ENCODE data around the gene POT1. TPM values are rescaled to one million over a fixed set of nuclear protein-coding genes. Genes with fewer than 3 reads are reported as not detected.
A peak's percentile ranks its signal among the peaks of the same experiment; 100 is the strongest.

The POT1 gene
- total RNA-seq, 1 experiment from 2014 or later: 21.6 TPM

GRCh38 chr7:124796771-124797170 lies 132.9 kb downstream of the POT1 start:
- Histone ChIP-seq H3K27me3 (replicated peaks; ENCODE audit: control insufficient read depth, insufficient read depth, low read length) (no peaks in the 10 kb centered on the region), H3K4me3 (ENCODE audit: low read depth, low read length) (no peak overlapping the region), H3K9me3 (peaks cover 5% of the 10 kb centered on the region; the same call in 1 of the 2 replicates), H3K4me1 (peaks cover 10% of the 10 kb centered on the region), H3K36me3 (ENCODE audit: control insufficient read depth, insufficient read depth, low read length) (no peaks in the 10 kb centered on the region)
- no peak for DNase-seq
- Mint-ChIP-seq H3K9me3 (ENCODE audit: unreplicated experiment) (no peaks in the 10 kb centered on the region), H3K4me1 (ENCODE audit: low read depth, unreplicated experiment) (peaks cover 24% of the 10 kb centered on the region), H3K27ac (ENCODE audit: unreplicated experiment) (no peak overlapping the region), H3K36me3 (ENCODE audit: insufficient read depth, unreplicated experiment) (no peaks in the 10 kb centered on the region), H3K27me3 (ENCODE audit: insufficient read depth, unreplicated experiment) (no peaks in the 10 kb centered on the region), H3K4me3 (ENCODE audit: unreplicated experiment) (no peak overlapping the region)
- intact Hi-C loops (cut with micrococcal nuclease; ENCODE audit: unreplicated experiment): no loop called here
- no peak for TF ChIP-seq CTCF (IDR thresholded peaks at IDR 0.05; ENCODE audit: insufficient read depth in 1 of 2, low read depth in 1 of 2, low read length in 1 of 2, severe bottlenecking in 1 of 2, unreplicated experiment in 1 of 2)
- POLR2A ChIA-PET: no interaction called here
- BruUV-seq (replicated peaks): no TSS peak
- CTCF ChIA-PET: no interaction called here

GRCh38 chr7:124792696-124793095 lies 136.9 kb downstream of the POT1 start:
- Mint-ChIP-seq H3K9me3 (ENCODE audit: unreplicated experiment) (no peaks in the 10 kb centered on the region), H3K4me1 (ENCODE audit: low read depth, unreplicated experiment) (peaks cover 33% of the 10 kb centered on the region), H3K4me3 (ENCODE audit: unreplicated experiment) (no peak overlapping the region), H3K36me3 (ENCODE audit: insufficient read depth, unreplicated experiment) (no peaks in the 10 kb centered on the region), H3K27ac (ENCODE audit: unreplicated experiment) (no peak overlapping the region), H3K27me3 (ENCODE audit: insufficient read depth, unreplicated experiment) (peaks cover 8% of the 10 kb centered on the region)
- intact Hi-C loops (cut with micrococcal nuclease; ENCODE audit: unreplicated experiment): no loop called here
- peaks cover 5% of the 10 kb centered on the region; the same call in 1 of the 2 replicates for H3K9me3 ChIP-seq
- peaks cover 16% of the 10 kb centered on the region for H3K4me1 ChIP-seq
- ChIA-PET POLR2A (no interaction called here), CTCF (no interaction called here)
- BruUV-seq (replicated peaks): no TSS peak
- no peak for DNase-seq
- no peaks in the 10 kb centered on the region for H3K36me3 ChIP-seq (ENCODE audit: control insufficient read depth, insufficient read depth, low read length)
- no peaks in the 10 kb centered on the region for H3K27me3 ChIP-seq (replicated peaks; ENCODE audit: control insufficient read depth, insufficient read depth, low read length)
- no peak overlapping the region for H3K4me3 ChIP-seq (ENCODE audit: low read depth, low read length)
- no peak for TF ChIP-seq CTCF (IDR thresholded peaks at IDR 0.05; ENCODE audit: insufficient read depth in 1 of 2, low read depth in 1 of 2, low read length in 1 of 2, severe bottlenecking in 1 of 2, unreplicated experiment in 1 of 2)

GRCh38 chr7:124792002-124792401 lies 137.6 kb downstream of the POT1 start:
- ChIA-PET POLR2A (no interaction called here), CTCF (no interaction called here)
- H3K27ac Mint-ChIP-seq (ENCODE audit: unreplicated experiment): no peak overlapping the region
- no peaks in the 10 kb centered on the region for H3K27me3 ChIP-seq (replicated peaks; ENCODE audit: control insufficient read depth, insufficient read depth, low read length)
- TF ChIP-seq CTCF (IDR thresholded peaks at IDR 0.05; ENCODE audit: insufficient read depth in 1 of 2, low read depth in 1 of 2, low read length in 1 of 2, severe bottlenecking in 1 of 2, unreplicated experiment in 1 of 2): no peak
- no TSS peak for BruUV-seq (replicated peaks)
- H3K36me3 ChIP-seq (ENCODE audit: control insufficient read depth, insufficient read depth, low read length): no peaks in the 10 kb centered on the region
- peaks cover 33% of the 10 kb centered on the region for H3K4me1 Mint-ChIP-seq (ENCODE audit: low read depth, unreplicated experiment)
- H3K27me3 Mint-ChIP-seq (ENCODE audit: insufficient read depth, unreplicated experiment): peaks cover 13% of the 10 kb centered on the region
- H3K36me3 Mint-ChIP-seq (ENCODE audit: insufficient read depth, unreplicated experiment): no peaks in the 10 kb centered on the region
- peak in 1 of 2 experiments; percentile 11 for DNase-seq
- intact Hi-C loops (cut with micrococcal nuclease; ENCODE audit: unreplicated experiment): no loop called here
- no peak overlapping the region for H3K4me3 Mint-ChIP-seq (ENCODE audit: unreplicated experiment)
- no peak overlapping the region for H3K4me3 ChIP-seq (ENCODE audit: low read depth, low read length)
- H3K9me3 ChIP-seq: peaks cover 1% of the 10 kb centered on the region; the same call in 1 of the 2 replicates
- H3K9me3 Mint-ChIP-seq (ENCODE audit: unreplicated experiment): no peaks in the 10 kb centered on the region
- peaks cover 16% of the 10 kb centered on the region for H3K4me1 ChIP-seq

Data from Caco-2 (cell line).